ENCODE measurements around the gene CCDC192.

CCDC192 gene

GRCh38 chr5:127804886-127805426 is 101.8 kb downstream of the CCDC192 start:
- ChIA-PET POLR2A (no interaction called here), CTCF (no interaction called here)
- no peak for DNase-seq (ENCODE audit: extremely low spot score)
- no peak for TF ChIP-seq NFRKB (IDR thresholded peaks at IDR 0.05)
- no peak for TF ChIP-seq FOXA1 (IDR thresholded peaks at IDR 0.05)
- TF ChIP-seq SP1 (IDR thresholded peaks at IDR 0.05), result no peak
- TF ChIP-seq, protein P1, sequence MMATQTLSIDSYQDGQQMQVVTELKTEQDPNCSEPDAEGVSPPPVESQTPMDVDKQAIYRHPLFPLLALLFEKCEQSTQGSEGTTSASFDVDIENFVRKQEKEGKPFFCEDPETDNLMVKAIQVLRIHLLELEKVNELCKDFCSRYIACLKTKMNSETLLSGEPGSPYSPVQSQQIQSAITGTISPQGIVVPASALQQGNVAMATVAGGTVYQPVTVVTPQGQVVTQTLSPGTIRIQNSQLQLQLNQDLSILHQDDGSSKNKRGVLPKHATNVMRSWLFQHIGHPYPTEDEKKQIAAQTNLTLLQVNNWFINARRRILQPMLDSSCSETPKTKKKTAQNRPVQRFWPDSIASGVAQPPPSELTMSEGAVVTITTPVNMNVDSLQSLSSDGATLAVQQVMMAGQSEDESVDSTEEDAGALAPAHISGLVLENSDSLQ (IDR thresholded peaks at IDR 0.05), result no peak
- no peak for TF ChIP-seq HDGF (IDR thresholded peaks at IDR 0.05; ENCODE audit: borderline replicate concordance)
- TF ChIP-seq L3MBTL2 (conservative IDR thresholded peaks at IDR 0.05), result no peak
- no peak for TF ChIP-seq LEF1 (IDR thresholded peaks at IDR 0.05; ENCODE audit: borderline replicate concordance)
- TF ChIP-seq BHLHE40 (IDR thresholded peaks at IDR 0.05; ENCODE audit: borderline replicate concordance), result no peak
- no peak for TF ChIP-seq FOXK2 (IDR thresholded peaks at IDR 0.05)
- no peak for TF ChIP-seq ZNF384 (IDR thresholded peaks at IDR 0.05)

DNA sequence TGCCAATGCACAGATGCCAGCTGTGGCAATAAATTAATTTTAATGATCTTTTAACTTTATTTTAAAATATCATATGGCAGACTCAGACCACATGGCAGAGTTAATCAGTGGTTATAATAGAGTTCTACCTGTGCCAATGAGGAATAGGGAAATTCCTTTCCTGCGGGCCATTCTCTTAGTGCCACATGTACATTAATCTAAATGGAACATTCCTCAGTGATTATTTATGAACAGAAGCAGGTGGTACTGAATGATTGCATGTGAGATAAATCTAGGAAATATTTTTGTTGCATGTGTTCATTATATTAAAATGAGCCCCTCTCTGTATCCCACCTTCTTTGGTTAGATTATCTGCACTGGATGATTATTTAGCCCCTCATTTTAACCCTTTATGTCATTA is 102.3 kb downstream of the CCDC192 start:
- CTCF ChIA-PET, result no interaction called here
- TF ChIP-seq NFRKB (IDR thresholded peaks at IDR 0.05) (no peak), CTBP1 (IDR thresholded peaks at IDR 0.05; ENCODE audit: borderline replicate concordance) (no peak), BHLHE40 (IDR thresholded peaks at IDR 0.05; ENCODE audit: borderline replicate concordance) (no peak)
- POLR2A ChIA-PET, result no interaction called here
- DNase-seq (ENCODE audit: extremely low spot score), result no peak

GRCh38 chr5:127806776-127807175 is 103.6 kb downstream of the CCDC192 start:
- TF ChIP-seq FOXK2 (IDR thresholded peaks at IDR 0.05), result no peak
- TF ChIP-seq HDGF (IDR thresholded peaks at IDR 0.05; ENCODE audit: borderline replicate concordance), result no peak
- no peak for TF ChIP-seq NFRKB (IDR thresholded peaks at IDR 0.05)
- TF ChIP-seq CTBP1 (IDR thresholded peaks at IDR 0.05; ENCODE audit: borderline replicate concordance), result no peak
- no peak for TF ChIP-seq TARDBP (IDR thresholded peaks at IDR 0.05)
- TF ChIP-seq L3MBTL2 (conservative IDR thresholded peaks at IDR 0.05), result no peak
- TF ChIP-seq BHLHE40 (IDR thresholded peaks at IDR 0.05; ENCODE audit: borderline replicate concordance), result no peak
- ChIA-PET CTCF (interaction anchor here (0.9 kb wide), 1 partner anchor 71 kb away, joined by 3 read pairs; no protein-coding TSS in a partner anchor), POLR2A (no interaction called here)
- no peak for DNase-seq (ENCODE audit: extremely low spot score)

GRCh38 chr5:127809533-127809932 is 106.3 kb downstream of the CCDC192 start:
- CTCF ChIA-PET, result interaction anchor here (1.0 kb wide), 1 partner anchor 13 kb away, joined by 3 read pairs; no protein-coding TSS in a partner anchor
- TF ChIP-seq LEF1 (IDR thresholded peaks at IDR 0.05; ENCODE audit: borderline replicate concordance) (no peak), FOXA1 (IDR thresholded peaks at IDR 0.05) (no peak), FOXK2 (IDR thresholded peaks at IDR 0.05) (no peak), ZNF384 (IDR thresholded peaks at IDR 0.05) (no peak), BHLHE40 (IDR thresholded peaks at IDR 0.05; ENCODE audit: borderline replicate concordance) (no peak), TARDBP (IDR thresholded peaks at IDR 0.05) (no peak), HDGF (IDR thresholded peaks at IDR 0.05; ENCODE audit: borderline replicate concordance) (no peak), ARNT (IDR thresholded peaks at IDR 0.05) (no peak), SUZ12 (IDR thresholded peaks at IDR 0.05) (no peak), ELF4 (IDR thresholded peaks at IDR 0.05) (no peak), SP1 (IDR thresholded peaks at IDR 0.05) (no peak), L3MBTL2 (conservative IDR thresholded peaks at IDR 0.05) (no peak), NFRKB (IDR thresholded peaks at IDR 0.05) (no peak), FOXM1 (IDR thresholded peaks at IDR 0.05; ENCODE audit: borderline replicate concordance) (no peak), CTBP1 (IDR thresholded peaks at IDR 0.05; ENCODE audit: borderline replicate concordance) (no peak)
- TF ChIP-seq, protein P1 (IDR thresholded peaks at IDR 0.05), result no peak
- POLR2A ChIA-PET, result no interaction called here
- no peak for DNase-seq (ENCODE audit: extremely low spot score)

- DNase-seq (ENCODE audit: extremely low spot score), result no peak
- POLR2A ChIA-PET, result no interaction called here
- CTCF ChIA-PET, result interaction anchor here (1.0 kb wide), 1 partner anchor 13 kb away, joined by 3 read pairs; no protein-coding TSS in a partner anchor
- TF ChIP-seq, protein P1 (IDR thresholded peaks at IDR 0.05), result no peak
- no peak for TF ChIP-seq TARDBP (IDR thresholded peaks at IDR 0.05)
- TF ChIP-seq CTBP1 (IDR thresholded peaks at IDR 0.05; ENCODE audit: borderline replicate concordance), result no peak
Measured at GRCh38 chr5:127810017-127810416, 106.8 kb downstream of the CCDC192 start.

DNA sequence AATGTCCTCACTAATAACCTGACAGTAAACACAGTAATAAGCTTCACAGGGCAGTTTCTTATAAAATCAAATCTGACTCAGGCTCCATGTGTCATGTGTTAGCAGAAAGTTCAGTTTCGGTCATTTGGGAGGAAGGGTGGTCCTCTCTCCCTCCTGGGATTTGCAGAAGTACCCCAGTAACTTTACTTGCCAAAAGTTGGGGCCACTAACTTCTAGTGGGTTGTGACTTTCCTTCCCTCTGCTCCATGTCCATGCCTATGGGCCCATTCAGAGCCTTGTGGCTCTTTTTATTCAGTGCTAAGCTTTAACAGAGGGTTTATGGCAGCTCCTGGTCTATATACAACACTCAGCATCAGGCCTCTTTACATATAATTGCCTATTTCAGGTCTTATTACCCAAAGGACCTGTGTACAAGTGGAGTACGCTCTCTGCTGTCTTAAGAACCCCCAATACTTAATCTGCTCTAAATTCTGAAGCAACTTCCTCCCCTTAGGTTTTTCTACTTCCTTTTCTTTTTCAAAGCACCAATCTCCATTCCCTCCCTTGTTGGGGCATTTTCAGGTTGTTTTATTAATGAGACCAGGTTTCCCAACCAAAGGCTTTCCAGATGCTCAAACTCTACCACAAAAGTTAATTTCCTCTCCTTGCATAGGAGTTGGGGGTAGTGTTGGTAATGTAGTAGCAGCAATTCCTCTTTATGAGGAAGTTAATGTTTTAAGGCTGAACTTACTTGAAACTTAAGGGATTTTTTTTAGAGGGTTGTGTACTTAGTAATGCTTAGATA is 107.7 kb downstream of the CCDC192 start:
- no peak for DNase-seq (ENCODE audit: extremely low spot score)
- POLR2A ChIA-PET, result no interaction called here
- TF ChIP-seq TARDBP (IDR thresholded peaks at IDR 0.05), result no peak
- TF ChIP-seq LEF1 (IDR thresholded peaks at IDR 0.05; ENCODE audit: borderline replicate concordance), result no peak
- CTCF ChIA-PET, result no interaction called here

- no peak for TF ChIP-seq HDGF (IDR thresholded peaks at IDR 0.05; ENCODE audit: borderline replicate concordance)
- TF ChIP-seq, protein P1 (IDR thresholded peaks at IDR 0.05), result no peak
- ChIA-PET CTCF (interaction anchor here (0.7 kb wide), 1 partner anchor 10 kb away, joined by 3 read pairs; no protein-coding TSS in a partner anchor), POLR2A (interaction anchor here (1.0 kb wide), 1 partner anchor 20 kb away, joined by 4 read pairs; no protein-coding TSS in a partner anchor)
- no peak for DNase-seq (ENCODE audit: extremely low spot score)
Measured at GRCh38 chr5:127812570-127812969, 109.4 kb downstream of the CCDC192 start.

Measured in HEK293T (cell line).